ENCODE data around the gene FDXR.
"Not testable (repeated sequence)": the region's sequence is repeated elsewhere in the genome, so short reads cannot be mapped to it uniquely, and the experiment has no call there.

Gene FDXR

DNA sequence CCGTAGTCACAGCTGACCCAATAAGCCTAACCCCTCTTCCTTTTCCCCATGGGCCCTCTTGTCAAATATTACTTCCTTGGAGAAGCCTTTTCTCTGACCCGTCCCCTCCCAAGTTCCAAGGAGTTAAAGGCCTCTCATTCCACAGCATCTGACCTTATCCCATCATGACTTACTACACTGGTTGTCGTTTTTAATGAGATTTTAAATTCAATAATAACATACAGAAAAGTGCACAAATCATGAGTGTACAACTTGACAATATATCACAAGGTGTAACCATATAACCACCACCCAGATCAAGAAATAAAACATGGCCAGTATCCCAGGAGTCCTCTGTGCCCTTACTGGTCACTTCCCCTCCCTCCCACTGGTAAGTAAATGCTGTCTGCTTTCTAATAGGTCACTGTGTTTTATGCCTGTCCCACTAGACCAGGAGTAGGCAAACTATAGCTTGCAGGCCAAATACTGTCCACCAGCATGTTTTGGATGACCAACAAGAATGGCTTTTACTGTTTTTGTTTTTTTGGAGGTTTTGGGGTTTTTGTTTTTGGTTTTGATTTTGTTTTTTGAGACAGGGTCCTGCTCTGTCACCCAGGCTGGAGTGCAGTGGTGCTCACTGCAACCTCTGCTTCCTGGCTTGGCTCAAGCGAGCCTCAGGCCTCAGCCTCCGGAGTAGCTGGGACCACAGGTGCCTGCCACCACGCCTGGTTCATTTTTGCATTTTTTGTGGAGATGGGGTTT, 1.2 kb upstream of the FDXR start:
- peak overlapping the region; percentile 84 for H3K27ac ChIP-seq

GRCh38 chr17:74873037-74873873, 461 bp upstream of the FDXR start:
- Histone ChIP-seq H3K36me3 (peaks cover 4% of the 10 kb centered on the region; the same call in 1 of the 2 replicates), H3K27ac (peak overlapping the region; percentile 84), H3K9me3 (no peaks in the 10 kb centered on the region), H3K4me1 (peaks cover 45% of the 10 kb centered on the region), H3K9ac (peak overlapping the region; percentile 90), H4K20me1 (no peaks in the 10 kb centered on the region), H3K27me3 (no peaks in the 10 kb centered on the region), H3K4me2 (peak overlapping the region; percentile 91), H3K4me3 (peak overlapping the region; percentile 77)
- peak; percentile 57; the same call in 1 of the 2 replicates for TF ChIP-seq Cebpa-rat (IDR thresholded peaks at IDR 0.05)

More for the DNA sequence above, 1.2 kb upstream of the FDXR start:
- peak overlapping the region; percentile 77 for H3K4me3 ChIP-seq
- TF ChIP-seq Cebpa-rat (IDR thresholded peaks at IDR 0.05): no peak
- H3K4me1 ChIP-seq: peaks cover 47% of the 10 kb centered on the region
- H3K36me3 ChIP-seq: peaks cover 4% of the 10 kb centered on the region; the same call in 1 of the 2 replicates
- peak overlapping the region; percentile 87 for H3K4me2 ChIP-seq
- H4K20me1 ChIP-seq: no peaks in the 10 kb centered on the region
- H3K9me3 ChIP-seq: no peaks in the 10 kb centered on the region
- peak overlapping the region; percentile 82 for H3K9ac ChIP-seq
- no peaks in the 10 kb centered on the region for H3K27me3 ChIP-seq

DNA sequence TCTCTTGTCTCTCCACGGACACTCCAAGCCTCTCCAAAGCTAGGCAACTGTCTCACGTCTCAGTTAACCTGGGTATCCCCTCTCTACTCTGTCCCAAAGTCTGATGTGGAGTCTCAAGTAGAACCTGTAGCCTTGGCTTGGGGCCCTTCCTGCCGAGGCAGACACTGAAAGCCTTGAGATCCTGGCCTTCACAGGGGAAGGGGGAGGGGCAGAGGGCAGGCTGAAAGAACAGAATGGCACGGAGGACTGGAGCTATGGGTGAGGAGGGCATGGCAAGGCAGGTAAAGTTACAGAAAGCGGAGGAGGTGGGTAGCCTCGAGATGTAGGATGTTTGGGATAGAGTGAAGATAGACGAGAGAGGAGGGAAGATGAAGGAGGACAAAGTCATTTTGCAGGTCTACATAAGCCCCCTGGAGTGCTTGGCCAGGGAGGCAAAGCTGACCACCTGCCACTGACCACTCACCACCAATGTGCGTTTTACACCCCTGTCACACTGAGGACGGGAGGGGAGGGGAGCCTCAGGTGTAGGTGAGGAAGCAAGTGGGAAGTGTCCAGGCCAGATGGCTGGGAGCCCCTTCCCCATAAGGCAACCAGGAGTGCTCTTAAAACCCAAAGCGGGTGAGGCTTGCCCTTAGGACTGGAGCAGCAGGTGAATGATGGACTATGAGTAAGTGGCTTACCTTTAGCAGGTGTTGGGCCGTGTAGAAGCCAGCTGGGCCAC, 1.3 kb downstream of the FDXR start:
- Histone ChIP-seq H3K9me3 (no peaks in the 10 kb centered on the region), H3K9ac (no peak overlapping the region), H3K4me3 (peak overlapping the region; percentile 77; the same call in 1 of the 2 replicates), H3K27me3 (no peaks in the 10 kb centered on the region), H3K4me1 (peaks cover 37% of the 10 kb centered on the region), H3K27ac (no peak overlapping the region), H3K4me2 (peak overlapping the region; percentile 91), H4K20me1 (no peaks in the 10 kb centered on the region), H3K36me3 (peaks cover 4% of the 10 kb centered on the region; the same call in 1 of the 2 replicates)
- TF ChIP-seq Cebpa-rat (IDR thresholded peaks at IDR 0.05): no peak

GRCh38 chr17:74870512-74870911, 2.3 kb downstream of the FDXR start:
- Histone ChIP-seq H4K20me1 (no peaks in the 10 kb centered on the region), H3K9me3 (no peaks in the 10 kb centered on the region), H3K27me3 (no peaks in the 10 kb centered on the region), H3K36me3 (peaks cover 4% of the 10 kb centered on the region; the same call in 1 of the 2 replicates), H3K4me2 (no peak overlapping the region), H3K4me1 (peaks cover 47% of the 10 kb centered on the region), H3K27ac (no peak overlapping the region), H3K9ac (no peak overlapping the region), H3K4me3 (no peak overlapping the region)
- TF ChIP-seq Cebpa-rat (IDR thresholded peaks at IDR 0.05): no peak

DNA sequence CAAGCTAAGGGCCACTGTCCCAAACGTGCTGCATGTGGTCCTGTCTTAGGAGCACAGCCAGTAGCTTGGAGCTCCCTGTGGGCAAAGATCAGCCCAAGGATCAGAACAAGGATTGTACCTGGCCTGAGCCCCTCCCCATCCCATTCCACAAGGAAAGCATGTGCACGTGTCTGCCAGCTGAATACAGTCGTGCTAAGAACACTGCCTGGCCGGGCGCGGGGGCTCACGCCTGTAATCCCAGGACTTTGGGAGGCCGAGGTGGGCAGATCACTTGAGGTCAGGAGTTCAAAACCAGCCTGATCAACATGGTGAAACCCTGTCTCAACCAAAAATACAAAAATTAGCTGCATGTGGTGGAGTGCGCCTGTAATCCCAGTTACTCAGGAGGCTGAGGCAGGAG, 2.8 kb downstream of the FDXR start:
- H3K27me3 ChIP-seq, H3K36me3 ChIP-seq, H3K9me3 ChIP-seq, H3K9ac ChIP-seq, H3K4me2 ChIP-seq, H3K4me3 ChIP-seq, H4K20me1 ChIP-seq, H3K27ac ChIP-seq: not testable (repeated sequence)
- peaks cover 51% of the 10 kb centered on the region for H3K4me1 ChIP-seq

DNA sequence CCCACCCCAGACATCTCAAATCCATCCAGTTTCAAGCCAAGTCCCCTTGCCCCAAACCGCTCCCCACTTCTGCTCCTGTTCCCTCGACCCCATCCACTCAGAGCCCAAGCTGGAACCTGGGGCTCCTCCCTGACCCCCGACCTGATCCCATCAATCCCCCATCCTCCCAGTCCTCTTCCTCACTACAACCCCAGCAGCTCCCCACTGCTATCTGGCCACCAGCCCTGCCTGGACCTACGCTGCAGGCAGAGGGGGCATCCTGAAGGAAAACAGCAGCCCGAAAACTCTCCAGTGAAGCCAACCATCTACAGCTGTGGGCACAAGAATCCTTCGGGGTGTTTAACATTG, 3.9 kb downstream of the FDXR start:
- H3K4me2 ChIP-seq: no peak overlapping the region
- H3K9me3 ChIP-seq: no peaks in the 10 kb centered on the region
- no peak for TF ChIP-seq Cebpa-rat (IDR thresholded peaks at IDR 0.05)
- H3K27me3 ChIP-seq: no peaks in the 10 kb centered on the region
- H3K4me3 ChIP-seq: no peak overlapping the region
- H3K9ac ChIP-seq: no peak overlapping the region
- H3K36me3 ChIP-seq: peaks cover 4% of the 10 kb centered on the region; the same call in 1 of the 2 replicates
- peaks cover 48% of the 10 kb centered on the region for H3K4me1 ChIP-seq
- peaks cover 6% of the 10 kb centered on the region; the same call in 1 of the 2 replicates for H4K20me1 ChIP-seq
- H3K27ac ChIP-seq: no peak overlapping the region

DNA sequence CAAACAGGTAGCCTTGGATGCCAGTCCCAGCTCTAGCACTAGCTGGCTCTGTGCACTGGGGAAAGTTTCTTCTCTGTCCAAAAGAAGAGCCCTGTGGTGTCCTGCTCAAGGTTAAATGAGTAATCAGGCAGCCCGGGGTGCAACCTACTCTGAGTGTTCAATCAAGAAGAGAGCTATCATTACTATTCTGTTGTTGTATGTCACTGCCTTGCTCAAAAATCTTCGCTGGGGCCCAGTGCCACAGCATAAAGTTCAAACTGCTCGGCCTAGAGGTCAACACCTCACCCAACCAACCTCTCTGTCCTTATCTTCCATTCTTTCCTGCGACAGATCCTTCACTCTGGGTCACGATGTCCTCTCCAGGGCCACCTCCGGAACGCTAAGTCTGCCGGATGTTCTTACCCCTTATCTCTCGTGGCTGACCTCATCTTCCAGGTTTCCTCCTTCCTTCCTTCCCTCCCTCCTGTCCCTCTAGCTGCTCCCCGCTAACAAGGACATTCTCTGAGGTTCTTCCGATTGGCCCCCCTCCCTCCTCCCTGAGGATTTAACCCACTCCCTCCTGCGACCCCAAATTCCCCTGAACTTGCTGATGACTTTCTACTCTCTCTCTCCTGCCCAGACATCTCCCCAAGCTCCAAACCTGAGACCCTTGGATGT, 4.4 kb downstream of the FDXR start:
- no peak overlapping the region for H3K4me3 ChIP-seq
- peaks cover 11% of the 10 kb centered on the region for H4K20me1 ChIP-seq
- H3K4me2 ChIP-seq: no peak overlapping the region
- no peak overlapping the region for H3K27ac ChIP-seq
- H3K27me3 ChIP-seq: no peaks in the 10 kb centered on the region
- H3K4me1 ChIP-seq: peaks cover 45% of the 10 kb centered on the region
- no peak overlapping the region for H3K9ac ChIP-seq
- no peaks in the 10 kb centered on the region for H3K9me3 ChIP-seq
- no peak for TF ChIP-seq Cebpa-rat (IDR thresholded peaks at IDR 0.05)
- peaks cover 4% of the 10 kb centered on the region; the same call in 1 of the 2 replicates for H3K36me3 ChIP-seq

DNA sequence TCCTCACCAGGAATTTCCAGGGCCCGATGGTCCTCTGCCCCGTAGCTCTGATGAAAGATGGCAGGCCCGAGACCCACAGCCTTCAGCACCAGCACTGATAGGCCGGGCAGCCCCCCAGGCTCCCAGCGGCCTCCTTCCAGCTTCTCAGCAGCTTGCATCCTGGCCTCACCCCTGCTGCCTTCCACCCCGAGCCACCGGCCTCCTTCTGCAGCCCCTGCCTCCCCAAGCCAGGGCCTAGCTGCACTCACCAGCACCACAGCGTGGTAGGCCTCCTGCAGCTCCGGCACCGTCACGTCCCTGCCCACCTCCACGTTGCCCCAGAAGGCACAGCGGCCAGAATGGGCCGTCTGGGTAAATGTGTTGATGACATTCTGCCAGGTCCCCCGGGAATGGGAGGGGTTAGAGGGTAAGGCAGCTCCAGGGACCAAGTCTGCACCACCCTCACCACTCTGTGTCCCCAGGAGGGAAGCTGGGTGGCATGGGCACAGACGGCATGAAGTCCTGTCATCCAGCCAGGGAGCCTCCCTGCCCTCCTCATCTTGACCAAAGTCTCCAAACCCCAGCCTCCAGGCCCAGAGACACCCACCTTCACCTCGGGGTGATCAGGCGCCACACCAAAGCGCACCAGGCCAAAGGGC, 6.5 kb downstream of the FDXR start:
- Histone ChIP-seq H3K27ac (peak overlapping the region; percentile 33), H3K4me2 (peak overlapping the region; percentile 55), H3K9me3 (no peaks in the 10 kb centered on the region), H3K4me3 (no peak overlapping the region), H3K9ac (peak overlapping the region; percentile 58; the same call in 1 of the 2 replicates), H3K27me3 (peaks cover 13% of the 10 kb centered on the region), H3K4me1 (peaks cover 48% of the 10 kb centered on the region), H3K36me3 (peaks cover 4% of the 10 kb centered on the region; the same call in 1 of the 2 replicates), H4K20me1 (peaks cover 30% of the 10 kb centered on the region)
- no peak for TF ChIP-seq Cebpa-rat (IDR thresholded peaks at IDR 0.05)
